Measurements from ENCODE around the gene CNTNAP5.

DNA sequence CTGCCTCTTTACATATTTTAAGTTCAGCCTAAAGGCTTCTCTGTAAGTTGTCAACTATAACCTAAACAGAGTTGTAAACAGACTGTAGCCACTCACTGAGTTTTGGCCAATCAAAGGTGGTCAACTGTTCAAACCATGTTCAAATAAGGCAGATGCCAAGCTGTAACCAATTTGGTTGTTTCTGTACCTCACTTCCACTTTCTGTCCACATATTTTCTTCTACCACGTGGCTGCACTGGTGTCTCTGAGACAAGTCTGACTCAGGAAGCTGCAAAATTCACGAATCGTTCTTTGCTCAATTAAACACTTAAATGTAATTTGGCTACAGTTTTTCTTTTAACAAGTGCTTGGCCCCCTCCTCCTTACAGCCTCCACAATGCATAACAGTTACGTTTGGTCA, 555.2 kb downstream of the CNTNAP5 start:
- TF ChIP-seq, protein P1, sequence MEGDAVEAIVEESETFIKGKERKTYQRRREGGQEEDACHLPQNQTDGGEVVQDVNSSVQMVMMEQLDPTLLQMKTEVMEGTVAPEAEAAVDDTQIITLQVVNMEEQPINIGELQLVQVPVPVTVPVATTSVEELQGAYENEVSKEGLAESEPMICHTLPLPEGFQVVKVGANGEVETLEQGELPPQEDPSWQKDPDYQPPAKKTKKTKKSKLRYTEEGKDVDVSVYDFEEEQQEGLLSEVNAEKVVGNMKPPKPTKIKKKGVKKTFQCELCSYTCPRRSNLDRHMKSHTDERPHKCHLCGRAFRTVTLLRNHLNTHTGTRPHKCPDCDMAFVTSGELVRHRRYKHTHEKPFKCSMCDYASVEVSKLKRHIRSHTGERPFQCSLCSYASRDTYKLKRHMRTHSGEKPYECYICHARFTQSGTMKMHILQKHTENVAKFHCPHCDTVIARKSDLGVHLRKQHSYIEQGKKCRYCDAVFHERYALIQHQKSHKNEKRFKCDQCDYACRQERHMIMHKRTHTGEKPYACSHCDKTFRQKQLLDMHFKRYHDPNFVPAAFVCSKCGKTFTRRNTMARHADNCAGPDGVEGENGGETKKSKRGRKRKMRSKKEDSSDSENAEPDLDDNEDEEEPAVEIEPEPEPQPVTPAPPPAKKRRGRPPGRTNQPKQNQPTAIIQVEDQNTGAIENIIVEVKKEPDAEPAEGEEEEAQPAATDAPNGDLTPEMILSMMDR (IDR thresholded peaks at IDR 0.05; ENCODE audit: low read depth, low read length), result no peak
- TF ChIP-seq MYC (IDR thresholded peaks at IDR 0.05; ENCODE audit: low read depth, low read length) (no peak), POLR2A (IDR thresholded peaks at IDR 0.05; ENCODE audit: extremely low read depth, insufficient read length) (no peak)
- TF ChIP-seq, protein P2, sequence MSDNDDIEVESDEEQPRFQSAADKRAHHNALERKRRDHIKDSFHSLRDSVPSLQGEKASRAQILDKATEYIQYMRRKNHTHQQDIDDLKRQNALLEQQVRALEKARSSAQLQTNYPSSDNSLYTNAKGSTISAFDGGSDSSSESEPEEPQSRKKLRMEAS (IDR thresholded peaks at IDR 0.05; ENCODE audit: low read depth, low read length), result no peak
